Parathyroid adenoma (tissue), 2 donors: ENCODE measurements around the gene ST8SIA2.

Experiments used
- H2AFZ ChIP-seq: fragments of 300-600 bp; sonication (generic); one replicate; pipeline ENCODE4 v1.7.0; 2017; ENCODE audit warnings: antibody characterized with exemption, mild to moderate bottlenecking
- H3K27ac ChIP-seq: fragments of 300-600 bp; sonication (generic); one replicate; pipeline ENCODE4 v1.7.0; 2017
- H3K27me3 ChIP-seq: fragments of 300-600 bp; sonication (generic); one replicate; pipeline ENCODE4 v1.7.0; 2017; ENCODE audit warnings: low read length; ENCODE audit not compliant: control insufficient read depth, insufficient read depth
- H3K36me3 ChIP-seq: fragments of 300-600 bp; sonication (generic); one replicate; pipeline ENCODE4 v1.7.0; 2017; ENCODE audit warnings: low read length; ENCODE audit not compliant: control insufficient read depth, insufficient read depth
- H3K4me1 ChIP-seq: fragments of 300-600 bp; sonication (generic); one replicate; pipeline ENCODE4 v1.7.0; 2017; ENCODE audit warnings: control low read depth
- H3K4me2 ChIP-seq: fragments of 300-600 bp; sonication (generic); one replicate; pipeline ENCODE4 v1.7.0; 2017; ENCODE audit warnings: low read length
- H3K4me3 ChIP-seq: fragments of 300-600 bp; sonication (generic); one replicate; pipeline ENCODE4 v1.7.0; 2017; ENCODE audit warnings: low read depth, low read length
- H3K79me2 ChIP-seq: fragments of 300-600 bp; sonication (generic); one replicate; pipeline ENCODE4 v1.7.0; 2017; ENCODE audit warnings: control low read depth
- H3K9ac ChIP-seq: fragments of 300-600 bp; sonication (generic); one replicate; pipeline ENCODE4 v1.7.0; 2017; ENCODE audit warnings: mild to moderate bottlenecking
- H3K9me3 ChIP-seq: fragments of 300-600 bp; sonication (generic); one replicate; pipeline ENCODE4 v1.7.0; 2017; ENCODE audit warnings: low read length; ENCODE audit not compliant: control insufficient read depth
- TF ChIP-seq, protein P1 (sequence below): fragments of 300-600 bp; sonication (generic); IDR thresholded peaks from one replicate; pipeline ENCODE4 v1.7.0; 2017; ENCODE audit warnings: antibody characterized with exemption, mild to moderate bottlenecking
- donor health status: primary hyperparathyroidism.

Gene ST8SIA2

DNA sequence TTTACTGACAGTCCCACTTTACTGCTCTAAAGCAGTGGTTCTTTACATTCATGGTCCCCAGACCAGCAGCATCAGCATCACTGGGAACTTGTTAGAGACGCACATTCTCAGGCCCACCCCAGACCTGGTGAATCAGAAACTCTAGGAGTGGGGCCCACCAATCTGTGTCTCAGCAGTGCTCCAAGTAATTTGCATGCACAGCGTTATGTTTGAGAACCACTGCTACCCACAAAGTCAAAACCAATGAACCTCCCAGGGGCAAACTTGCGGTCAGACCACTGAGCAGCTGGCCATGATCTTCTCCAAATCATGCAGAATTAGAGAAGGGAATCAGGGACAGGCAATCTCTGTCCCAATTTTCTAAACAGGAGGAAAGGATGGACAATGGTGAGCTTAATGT is 58.5 kb downstream of the ST8SIA2 start:
- no peak overlapping the region for H3K4me2 ChIP-seq
- H3K36me3 ChIP-seq, result no peaks in the 10 kb centered on the region
- no peaks in the 10 kb centered on the region for H3K79me2 ChIP-seq
- H3K27me3 ChIP-seq, result no peaks in the 10 kb centered on the region
- H2AFZ ChIP-seq, result no peak overlapping the region
- TF ChIP-seq, protein P1, sequence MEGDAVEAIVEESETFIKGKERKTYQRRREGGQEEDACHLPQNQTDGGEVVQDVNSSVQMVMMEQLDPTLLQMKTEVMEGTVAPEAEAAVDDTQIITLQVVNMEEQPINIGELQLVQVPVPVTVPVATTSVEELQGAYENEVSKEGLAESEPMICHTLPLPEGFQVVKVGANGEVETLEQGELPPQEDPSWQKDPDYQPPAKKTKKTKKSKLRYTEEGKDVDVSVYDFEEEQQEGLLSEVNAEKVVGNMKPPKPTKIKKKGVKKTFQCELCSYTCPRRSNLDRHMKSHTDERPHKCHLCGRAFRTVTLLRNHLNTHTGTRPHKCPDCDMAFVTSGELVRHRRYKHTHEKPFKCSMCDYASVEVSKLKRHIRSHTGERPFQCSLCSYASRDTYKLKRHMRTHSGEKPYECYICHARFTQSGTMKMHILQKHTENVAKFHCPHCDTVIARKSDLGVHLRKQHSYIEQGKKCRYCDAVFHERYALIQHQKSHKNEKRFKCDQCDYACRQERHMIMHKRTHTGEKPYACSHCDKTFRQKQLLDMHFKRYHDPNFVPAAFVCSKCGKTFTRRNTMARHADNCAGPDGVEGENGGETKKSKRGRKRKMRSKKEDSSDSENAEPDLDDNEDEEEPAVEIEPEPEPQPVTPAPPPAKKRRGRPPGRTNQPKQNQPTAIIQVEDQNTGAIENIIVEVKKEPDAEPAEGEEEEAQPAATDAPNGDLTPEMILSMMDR, result no peak
- no peaks in the 10 kb centered on the region for H3K9me3 ChIP-seq
- H3K27ac ChIP-seq, result no peak overlapping the region
- no peaks in the 10 kb centered on the region for H3K4me1 ChIP-seq
- no peak overlapping the region for H3K9ac ChIP-seq
- no peak overlapping the region for H3K4me3 ChIP-seq

DNA sequence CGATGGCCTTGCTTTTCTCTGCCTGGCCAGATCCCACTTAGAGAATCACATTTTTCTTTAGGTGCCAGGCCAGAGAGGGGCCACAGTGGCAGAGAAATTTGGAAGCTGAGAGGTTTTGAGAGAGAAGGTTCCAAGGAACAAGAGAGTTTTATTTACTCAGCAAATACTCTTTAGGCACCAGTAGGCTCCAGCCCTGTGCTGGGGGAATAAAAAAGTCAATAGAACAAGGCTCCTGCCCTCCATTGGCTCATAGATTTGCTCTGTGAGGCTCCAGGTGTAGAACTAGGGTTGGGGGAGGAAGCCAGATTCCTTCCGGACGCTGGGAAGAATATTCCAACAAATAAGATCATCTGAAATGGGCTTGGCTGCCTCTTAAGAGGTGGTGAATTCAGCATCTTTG is 59.9 kb downstream of the ST8SIA2 start:
- H3K9me3 ChIP-seq, result no peaks in the 10 kb centered on the region
- TF ChIP-seq, protein P1, result no peak
- H3K4me3 ChIP-seq, result no peak overlapping the region
- no peaks in the 10 kb centered on the region for H3K36me3 ChIP-seq
- no peaks in the 10 kb centered on the region for H3K79me2 ChIP-seq
- H2AFZ ChIP-seq, result no peak overlapping the region
- H3K4me1 ChIP-seq, result no peaks in the 10 kb centered on the region
- no peak overlapping the region for H3K9ac ChIP-seq
- H3K27ac ChIP-seq, result no peak overlapping the region
- H3K27me3 ChIP-seq, result no peaks in the 10 kb centered on the region
- H3K4me2 ChIP-seq, result no peak overlapping the region

DNA sequence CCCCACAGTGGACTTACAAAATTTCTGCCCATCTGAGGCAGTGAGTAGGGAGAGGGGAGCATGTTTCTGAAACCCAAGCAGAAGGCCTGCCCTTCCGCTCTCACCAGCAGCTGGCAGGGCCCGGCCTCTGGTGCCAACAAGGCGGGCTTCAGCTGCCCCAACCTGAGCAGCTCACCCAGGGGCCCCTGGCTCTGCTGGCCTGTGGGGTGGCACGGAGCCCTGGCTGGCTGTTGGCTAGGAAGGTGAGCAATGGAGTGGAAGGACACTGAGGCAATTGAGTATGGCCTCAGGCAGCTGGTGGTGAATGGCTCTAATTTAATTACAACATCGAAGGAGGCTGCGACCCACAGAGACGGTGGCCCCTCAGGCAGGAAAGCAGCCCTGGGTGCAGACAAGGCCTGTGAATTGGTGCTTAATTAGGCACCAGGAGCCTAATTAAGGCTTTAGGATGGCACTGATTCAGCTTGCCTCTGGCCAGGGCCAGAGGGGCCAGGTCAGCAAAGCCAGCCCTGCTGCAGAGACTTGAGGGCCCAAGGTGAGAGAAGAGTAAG is 60.9 kb downstream of the ST8SIA2 start:
- H3K36me3 ChIP-seq, result no peaks in the 10 kb centered on the region
- no peaks in the 10 kb centered on the region for H3K27me3 ChIP-seq
- H3K4me3 ChIP-seq, result no peak overlapping the region
- TF ChIP-seq, protein P1, result no peak
- no peak overlapping the region for H3K4me2 ChIP-seq
- no peak overlapping the region for H2AFZ ChIP-seq
- H3K9me3 ChIP-seq, result no peaks in the 10 kb centered on the region
- no peak overlapping the region for H3K9ac ChIP-seq
- H3K4me1 ChIP-seq, result no peaks in the 10 kb centered on the region
- H3K27ac ChIP-seq, result no peak overlapping the region
- no peaks in the 10 kb centered on the region for H3K79me2 ChIP-seq

DNA sequence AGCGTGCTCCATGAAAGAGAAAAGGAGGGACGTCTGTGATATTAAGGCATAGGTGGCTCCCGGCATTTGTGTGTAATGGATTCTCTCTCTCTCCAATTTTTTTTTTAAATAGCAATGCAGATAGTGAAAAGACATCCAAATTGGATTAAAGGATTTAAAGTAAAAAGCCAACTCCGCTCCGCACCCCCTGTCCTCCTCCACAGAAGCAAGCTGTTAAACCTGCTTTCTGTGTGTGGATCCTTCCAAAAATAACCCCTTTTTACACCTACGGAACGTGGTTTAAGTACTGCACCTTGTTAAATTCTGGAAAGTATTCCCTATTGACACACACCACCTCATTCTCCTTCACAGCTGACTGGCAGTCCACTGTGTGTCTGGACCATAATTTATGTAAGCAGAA is 61.6 kb downstream of the ST8SIA2 start:
- no peaks in the 10 kb centered on the region for H3K36me3 ChIP-seq

More for the DNA sequence above, 61.6 kb downstream of the ST8SIA2 start:
- H3K4me2 ChIP-seq, result no peak overlapping the region
- TF ChIP-seq, protein P1, result no peak
- H3K4me3 ChIP-seq, result no peak overlapping the region
- H3K27ac ChIP-seq, result no peak overlapping the region
- H3K9me3 ChIP-seq, result no peaks in the 10 kb centered on the region
- H3K79me2 ChIP-seq, result no peaks in the 10 kb centered on the region
- H2AFZ ChIP-seq, result no peak overlapping the region
- H3K9ac ChIP-seq, result no peak overlapping the region
- H3K27me3 ChIP-seq, result no peaks in the 10 kb centered on the region
- no peaks in the 10 kb centered on the region for H3K4me1 ChIP-seq
